ENCODE data around the gene RHOXF1.
"Not testable (repeated sequence)": the region's sequence is repeated elsewhere in the genome, so short reads cannot be mapped to it uniquely, and the experiment has no call there.

Gene RHOXF1, protein sequence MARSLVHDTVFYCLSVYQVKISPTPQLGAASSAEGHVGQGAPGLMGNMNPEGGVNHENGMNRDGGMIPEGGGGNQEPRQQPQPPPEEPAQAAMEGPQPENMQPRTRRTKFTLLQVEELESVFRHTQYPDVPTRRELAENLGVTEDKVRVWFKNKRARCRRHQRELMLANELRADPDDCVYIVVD

GRCh38 chrX:120115438-120115963 is at the start of gene RHOXF1:
TSS of gene RHOXF1 (minus strand) at chrX:120115913. CDS start at chrX:120115862, 51 bp downstream.
- DNase-seq (ENCODE audit: low spot score), result no peak

DNA sequence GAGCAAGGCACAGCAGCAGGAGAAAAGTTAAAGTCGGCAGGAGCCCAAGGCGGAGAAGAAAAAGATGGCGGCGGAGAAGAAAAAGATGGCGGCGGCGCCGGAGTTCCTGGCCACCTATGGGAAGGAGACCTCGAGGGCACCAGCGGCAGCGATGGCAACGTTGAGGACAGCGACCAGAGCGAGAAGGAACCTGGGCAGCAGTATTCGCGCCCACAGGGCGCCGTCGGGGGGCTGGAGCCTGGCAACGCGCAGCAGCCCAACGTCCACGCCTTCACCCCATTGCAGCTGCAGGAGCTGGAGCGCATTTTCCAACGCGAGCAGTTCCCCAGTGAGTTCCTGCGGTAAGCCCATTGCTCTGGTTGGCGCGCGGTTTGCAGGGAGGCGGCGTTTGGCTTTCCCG is 43.4 kb upstream of the RHOXF1 start:
- not testable (repeated sequence) for DNase-seq (ENCODE audit: low spot score)

- not testable (repeated sequence) for DNase-seq (ENCODE audit: low spot score)
Observed at GRCh38 chrX:120158313-120158712, 42.6 kb upstream of the RHOXF1 start, which contains the start of gene RHOXF2. TSS of gene RHOXF2 (plus strand) at chrX:120158613. CDS start at chrX:120158751, 138 bp downstream.

GRCh38 chrX:120150109-120150744 is 34.5 kb upstream of the RHOXF1 start:
- DNase-seq (ENCODE audit: low spot score), result not testable (repeated sequence)

- DNase-seq (ENCODE audit: low spot score), result no peak
Observed at GRCh38 chrX:120147537-120147936, 31.8 kb upstream of the RHOXF1 start.

DNA sequence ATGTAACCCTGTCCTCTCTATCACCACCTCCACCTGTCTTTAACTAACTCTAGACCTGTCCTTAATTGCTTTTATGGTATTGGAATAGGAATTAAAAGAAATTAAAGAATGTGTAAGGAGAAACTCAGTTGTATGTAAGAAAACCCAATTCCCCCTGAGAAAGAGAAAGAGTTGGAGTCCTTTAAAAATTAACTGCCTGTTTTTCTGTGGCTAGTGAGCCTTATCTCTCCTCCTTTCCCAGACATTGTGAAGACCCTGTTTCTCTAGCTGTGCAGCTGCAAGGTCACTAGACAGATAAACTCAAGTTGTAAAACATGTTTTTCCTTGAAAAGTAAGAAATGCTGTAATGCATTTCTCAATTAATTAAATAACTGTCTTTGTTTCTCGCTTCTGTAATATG is 30.6 kb upstream of the RHOXF1 start:
- not testable (repeated sequence) for DNase-seq (ENCODE audit: low spot score)

- DNase-seq (ENCODE audit: low spot score), result no peak
Observed at GRCh38 chrX:120145295-120145925, 29.7 kb upstream of the RHOXF1 start.

DNA sequence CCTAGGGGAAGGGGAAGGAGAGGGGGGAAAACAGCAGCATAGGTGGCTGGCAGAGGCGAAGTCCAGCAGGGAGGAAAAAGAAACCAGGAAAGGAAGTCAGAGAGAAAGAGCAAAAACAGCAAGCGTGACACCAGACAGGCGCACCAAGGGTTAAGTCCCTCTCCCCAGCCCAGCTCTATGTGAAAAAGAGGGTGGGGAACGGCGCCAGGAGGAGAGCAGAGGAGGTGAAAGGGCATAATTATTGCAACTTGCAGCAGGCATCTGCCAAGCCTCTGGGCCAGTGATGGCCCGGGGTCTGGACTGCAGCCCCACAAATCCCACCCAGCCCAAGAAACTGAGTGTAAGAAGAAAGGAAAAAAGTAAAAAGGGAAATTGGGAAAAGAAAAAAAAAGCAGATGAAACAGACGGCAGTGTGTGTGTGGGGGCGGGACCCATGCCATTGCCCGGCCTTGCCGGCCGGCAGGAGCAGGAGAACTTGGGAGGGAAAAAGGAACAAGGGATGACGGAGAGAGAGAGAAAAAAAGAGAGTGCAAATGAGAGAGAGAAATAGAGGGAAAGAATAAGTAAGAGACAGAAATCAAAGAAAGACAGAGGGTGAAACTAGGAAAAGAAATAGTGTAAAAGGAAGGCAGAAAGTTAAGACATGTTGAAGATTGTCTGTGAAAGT is 28.6 kb upstream of the RHOXF1 start:
- no peak for DNase-seq (ENCODE audit: low spot score)

DNA sequence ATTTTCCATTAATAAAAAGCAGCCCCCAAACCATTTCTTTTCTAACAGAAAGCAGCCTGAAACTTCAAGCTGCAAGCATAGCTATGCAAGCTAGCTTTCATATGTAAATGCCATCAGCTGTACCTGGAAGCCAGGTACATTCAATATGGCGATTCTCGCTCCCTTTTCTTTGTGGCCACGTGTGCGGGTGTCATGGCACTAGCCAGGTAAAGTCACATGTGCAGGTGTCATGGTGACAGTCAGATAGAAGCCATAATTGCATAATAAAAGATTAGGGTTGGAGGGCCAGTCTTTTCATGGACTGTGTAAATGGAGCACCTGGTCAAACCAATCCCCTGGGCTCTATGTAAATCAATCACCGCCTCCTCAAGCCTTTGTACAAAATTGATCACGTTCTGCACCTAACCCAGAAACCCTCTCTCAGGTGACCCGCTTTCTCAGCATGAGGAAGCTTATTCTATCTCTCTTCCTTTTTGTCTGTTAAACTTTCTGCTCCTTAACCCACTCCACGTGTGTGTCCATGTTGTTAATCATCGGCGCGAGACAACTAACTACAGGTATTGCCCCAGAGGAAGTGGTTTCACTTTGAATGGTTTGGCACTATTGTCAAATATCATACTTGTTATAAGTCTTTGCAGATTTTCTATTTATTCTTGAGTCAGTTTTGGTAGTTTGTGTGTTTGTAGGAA is 24.7 kb upstream of the RHOXF1 start:
- no peak for DNase-seq (ENCODE audit: low spot score)

- DNase-seq (ENCODE audit: low spot score), result no peak
Observed at GRCh38 chrX:120137439-120137838, 21.7 kb upstream of the RHOXF1 start.

DNA sequence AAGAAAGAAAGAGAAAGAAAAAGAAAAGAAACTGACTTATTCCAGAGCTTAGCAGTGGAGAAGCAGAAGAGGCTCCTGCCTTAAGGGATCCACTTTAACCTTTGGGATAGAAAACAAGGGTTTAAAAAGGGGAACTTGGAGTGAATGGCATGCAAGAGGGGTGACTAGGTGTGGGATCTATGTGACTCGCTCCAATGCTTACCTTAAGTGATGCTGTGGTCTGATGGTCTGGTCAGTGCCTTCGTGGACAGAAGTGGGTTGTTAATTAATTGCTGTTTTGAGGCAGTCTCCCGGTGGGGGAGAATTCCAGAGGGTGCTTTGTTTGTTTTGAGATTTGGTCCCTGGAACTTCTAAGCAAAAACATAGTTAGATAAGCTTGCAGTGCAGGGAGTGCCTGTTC is 21.1 kb upstream of the RHOXF1 start:
- no peak for DNase-seq (ENCODE audit: low spot score)

DNA sequence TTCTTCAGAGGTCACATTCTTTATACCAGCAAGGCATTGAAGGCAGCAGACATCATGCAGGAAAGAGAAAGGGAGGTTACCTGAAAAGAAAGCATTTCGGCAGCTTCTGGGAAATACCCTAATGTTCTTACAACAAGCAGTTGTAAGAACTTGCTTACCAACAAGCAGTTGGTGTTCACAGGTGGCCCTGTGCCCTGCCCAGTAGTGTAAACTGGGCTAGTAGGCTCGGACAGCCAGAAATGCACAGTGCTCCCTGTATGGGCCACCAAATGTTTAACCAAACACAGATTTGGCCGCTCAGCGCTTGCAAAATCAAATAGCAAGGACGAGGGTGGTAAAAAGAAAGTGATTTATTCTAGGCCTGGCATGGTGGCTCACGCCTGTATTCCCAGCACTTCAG is 20.4 kb upstream of the RHOXF1 start:
- no peak for DNase-seq (ENCODE audit: low spot score)

DNA sequence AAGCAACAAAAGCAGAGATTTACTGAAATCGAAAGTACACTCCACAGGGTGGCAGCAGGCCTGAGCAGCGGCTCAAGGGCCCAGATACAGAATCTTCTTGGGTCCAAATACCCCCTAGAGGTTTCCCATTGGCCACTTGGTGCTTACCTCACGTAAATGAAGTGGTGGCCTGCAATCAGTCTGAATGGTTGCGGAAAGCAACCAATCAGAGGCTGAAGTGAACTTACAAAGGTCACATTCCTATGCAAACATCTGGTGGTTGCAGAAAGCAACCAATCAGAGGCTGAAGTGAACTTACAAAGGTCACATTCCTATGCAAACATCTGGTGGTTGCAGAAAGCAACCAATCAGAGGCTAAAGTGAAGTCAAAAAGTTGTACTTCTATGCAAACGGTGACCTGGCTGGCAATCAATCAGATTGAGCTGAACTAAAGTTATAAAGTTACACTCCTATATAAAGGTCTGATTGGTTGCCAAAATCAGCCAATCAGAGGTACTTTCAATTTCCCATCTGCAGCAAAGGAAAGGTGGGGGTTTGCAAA is 12.7 kb upstream of the RHOXF1 start:
- not testable (repeated sequence) for DNase-seq (ENCODE audit: low spot score)

DNA sequence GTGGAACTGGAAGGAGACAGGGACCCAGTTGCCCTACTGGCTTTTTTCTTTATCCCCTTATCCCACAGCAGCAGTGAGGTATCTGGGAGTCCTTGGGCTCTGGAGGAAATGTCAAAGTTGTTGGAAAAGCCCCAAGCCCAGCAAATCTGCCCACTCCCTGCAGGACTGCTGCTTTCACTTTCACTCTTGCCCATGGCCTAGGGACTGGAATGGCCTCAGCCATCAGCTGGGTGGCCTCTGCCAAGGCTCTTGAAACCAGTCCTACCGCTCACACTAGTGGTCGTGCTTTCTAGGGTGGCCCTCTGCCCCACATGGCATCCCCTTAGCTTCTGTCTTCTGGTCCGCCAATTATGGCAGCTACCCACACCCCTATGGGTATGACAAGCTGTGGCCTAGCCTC is 9.7 kb upstream of the RHOXF1 start:
- DNase-seq (ENCODE audit: low spot score), result no peak

GRCh38 chrX:120120223-120120622 is 4.5 kb upstream of the RHOXF1 start:
- no peak for DNase-seq (ENCODE audit: low spot score)

DNA sequence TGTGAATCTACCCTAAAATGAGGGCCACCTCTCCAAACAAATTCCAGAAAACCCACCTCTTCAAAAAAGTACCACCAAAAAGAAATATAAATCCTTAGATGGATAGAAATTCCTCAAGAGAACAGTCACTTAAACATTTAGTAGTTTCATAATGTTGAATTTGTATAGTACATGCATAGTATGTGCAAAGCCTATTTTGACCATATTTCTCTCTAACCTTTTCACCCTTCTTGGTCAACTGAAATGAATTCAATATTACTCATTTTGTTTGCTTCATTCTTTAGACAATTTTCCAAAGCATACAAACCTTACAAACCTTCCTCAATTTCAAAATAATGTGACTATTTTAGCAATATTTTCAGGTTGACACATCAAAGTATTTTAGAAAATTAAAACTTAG is 4.1 kb downstream of the RHOXF1 start:
- no peak for DNase-seq (ENCODE audit: low spot score)

- DNase-seq (ENCODE audit: low spot score), result no peak
Observed at GRCh38 chrX:120109378-120109777, 6.3 kb downstream of the RHOXF1 start.

DNA sequence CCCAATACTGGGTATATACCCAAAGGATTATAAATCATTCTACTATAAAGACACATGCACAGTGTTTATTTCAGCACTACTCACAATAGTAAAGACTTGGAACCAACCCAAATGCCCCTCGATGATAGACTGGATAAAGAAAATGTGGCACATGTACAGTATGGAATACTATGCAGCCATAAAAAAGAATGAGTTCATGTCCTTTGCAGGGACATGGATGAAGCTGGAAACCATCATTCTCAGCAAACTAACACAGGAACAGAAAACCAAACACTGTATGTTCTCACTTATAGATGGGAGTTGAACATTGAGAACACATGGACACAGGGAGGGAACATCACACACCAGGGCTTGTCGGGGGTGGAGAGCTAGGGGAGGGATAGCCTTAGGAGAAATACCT is 11.0 kb downstream of the RHOXF1 start:
- DNase-seq (ENCODE audit: low spot score), result not testable (repeated sequence)

GRCh38 chrX:120101057-120101456 is 14.7 kb downstream of the RHOXF1 start:
- DNase-seq (ENCODE audit: low spot score), result not testable (repeated sequence)

DNA sequence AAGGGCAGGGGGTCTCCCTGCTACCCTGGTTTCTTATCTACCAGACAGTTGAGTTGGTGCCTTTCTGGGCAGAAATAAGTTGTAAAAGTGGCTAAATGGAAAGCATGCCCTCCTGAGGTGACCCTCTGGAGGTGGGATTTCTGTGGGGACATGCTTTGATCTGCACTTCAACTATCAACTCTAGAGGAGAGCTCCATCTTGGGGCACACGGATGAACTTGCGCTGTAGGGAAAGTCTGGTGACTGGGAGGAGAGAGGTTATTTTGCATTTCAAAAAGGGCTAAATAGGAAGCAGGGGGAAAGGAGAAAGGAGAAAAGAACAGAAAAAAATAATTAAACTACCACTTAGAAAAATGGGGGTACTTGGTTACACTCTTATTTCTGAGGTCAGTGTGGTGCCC is 25.5 kb downstream of the RHOXF1 start:
- DNase-seq (ENCODE audit: low spot score), result no peak

DNA sequence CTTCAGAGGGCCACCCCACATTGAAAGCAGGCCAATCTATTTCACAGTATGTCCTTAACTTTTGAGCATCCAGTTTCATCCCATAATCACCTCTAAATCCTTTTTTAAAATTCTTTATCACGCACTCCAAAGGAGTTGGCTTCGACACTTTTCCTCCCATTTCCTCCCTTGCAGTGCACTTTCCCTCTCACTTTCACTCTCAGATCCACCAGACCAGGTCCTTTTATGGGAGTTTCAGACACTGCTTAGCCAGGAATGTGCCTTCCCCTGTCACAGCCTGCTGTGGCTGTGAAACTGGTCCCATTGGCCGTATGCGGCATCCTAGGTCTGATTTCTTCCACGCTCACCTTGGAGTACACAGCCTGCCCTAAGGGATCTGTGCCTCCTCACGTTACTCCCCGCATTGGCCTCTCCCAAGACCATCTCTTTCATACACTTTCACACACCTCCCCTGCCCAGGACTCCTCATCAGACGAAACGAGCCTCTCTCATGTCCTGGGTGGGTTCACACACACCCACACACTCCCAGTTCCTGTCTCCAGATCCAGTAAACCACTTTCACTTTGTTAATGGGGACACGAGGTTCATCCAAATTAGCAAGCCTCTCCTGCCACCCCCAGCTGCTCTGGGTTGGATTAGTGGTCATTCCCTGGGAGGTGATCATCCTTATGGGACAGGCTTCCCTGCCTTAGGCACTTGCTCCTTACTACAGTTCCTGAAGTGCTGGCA is 28.3 kb downstream of the RHOXF1 start:
- DNase-seq (ENCODE audit: low spot score), result no peak
